Stimulated activated CD8-positive, alpha-beta memory T cell treated with anti-CD3 and anti-CD28 coated beads, Interleukin-7, amount 100 ng/mL, for 24 hours (primary cell): Measurements from ENCODE around the gene KLC1.
"Not testable (repeated sequence)": the region's sequence is repeated elsewhere in the genome, so short reads cannot be mapped to it uniquely, and the experiment has no call there.

Experiments
- DNase-seq: peaks from one replicate; pipeline ENCODE4 v3.0.0-alpha.2; 2020; ENCODE audit warnings: low read depth

The KLC1 gene

DNA sequence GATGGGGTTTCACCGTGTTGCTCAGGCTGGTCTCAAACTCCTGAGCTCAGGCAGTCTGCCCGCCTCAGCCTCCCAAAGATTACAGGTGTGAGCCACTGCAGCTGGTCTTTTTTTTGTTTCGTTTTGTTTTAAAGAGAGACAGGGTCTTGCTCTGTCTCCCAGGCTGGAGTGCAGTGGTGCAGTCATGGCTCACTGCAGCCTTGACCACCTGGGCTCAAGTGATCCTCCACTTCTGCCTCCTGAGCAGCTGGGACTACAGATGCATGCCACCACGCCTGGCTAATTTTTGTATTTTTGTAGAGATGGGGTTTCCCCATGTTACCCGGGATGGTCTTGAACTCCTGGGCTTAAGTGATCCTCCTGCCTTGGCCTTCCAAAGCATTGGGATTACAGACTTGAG, 62.6 kb downstream of the KLC1 start:
- not testable (repeated sequence) for DNase-seq

DNA sequence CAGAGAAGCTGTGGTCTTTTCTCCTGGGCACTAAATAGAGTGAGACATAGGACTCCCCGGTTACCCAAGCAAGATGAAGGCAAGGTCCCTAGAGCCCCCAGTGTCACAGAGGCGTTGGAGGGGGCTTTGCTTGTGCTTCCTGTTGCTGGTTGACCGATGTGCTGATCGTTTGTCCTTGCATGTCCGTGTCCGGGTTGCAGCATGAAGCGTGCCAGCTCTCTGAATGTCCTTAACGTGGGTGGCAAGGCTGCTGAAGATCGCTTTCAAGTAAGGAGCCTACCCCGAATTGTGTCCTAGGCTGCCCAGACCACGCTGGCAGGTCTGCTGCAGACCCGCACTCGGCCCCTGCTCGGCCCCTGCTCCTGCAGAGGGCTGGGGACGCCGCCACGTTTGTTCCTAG, 63.1 kb downstream of the KLC1 start:
- DNase-seq = no peak

DNA sequence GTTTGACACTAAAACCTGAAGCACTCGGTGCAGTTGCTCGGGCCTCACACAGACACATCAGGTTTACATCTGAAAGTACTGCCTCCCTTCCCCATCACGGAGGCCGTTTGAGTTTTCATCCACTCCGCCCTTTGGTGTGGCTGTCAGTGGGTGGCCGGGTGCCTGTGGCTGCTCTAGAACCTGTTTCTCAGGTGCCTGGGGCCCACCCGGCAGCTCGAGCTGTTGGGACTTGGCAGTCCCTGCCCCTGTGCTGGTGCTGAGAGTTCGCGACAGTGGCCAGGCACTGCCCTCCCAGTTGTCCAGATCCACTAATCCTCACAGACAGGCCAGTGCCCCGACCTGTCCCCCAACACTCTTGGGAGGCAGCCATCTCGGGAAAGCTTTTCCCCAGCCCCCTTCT, 63.9 kb downstream of the KLC1 start:
- DNase-seq = no peak

DNA sequence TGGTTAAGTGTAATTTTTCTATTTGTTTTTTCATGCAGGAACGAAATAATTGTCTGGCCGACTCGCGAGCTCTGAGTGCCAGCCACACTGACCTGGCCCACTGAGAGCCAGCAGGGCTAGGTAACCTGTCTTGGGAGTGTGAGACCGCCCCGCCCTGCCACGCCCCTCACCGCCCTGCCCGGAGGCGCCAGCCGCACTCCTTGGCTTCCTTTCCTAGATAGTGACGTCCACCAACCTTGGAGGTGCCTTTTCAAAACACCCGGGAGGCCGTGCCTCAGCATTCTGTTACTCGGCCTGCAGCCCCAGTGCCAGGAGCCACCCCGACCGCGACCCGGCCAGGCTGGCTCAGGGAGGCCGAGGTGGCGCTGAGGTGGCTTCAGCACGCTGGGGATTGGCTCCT, 64.5 kb downstream of the KLC1 start:
- no peak for DNase-seq

DNA sequence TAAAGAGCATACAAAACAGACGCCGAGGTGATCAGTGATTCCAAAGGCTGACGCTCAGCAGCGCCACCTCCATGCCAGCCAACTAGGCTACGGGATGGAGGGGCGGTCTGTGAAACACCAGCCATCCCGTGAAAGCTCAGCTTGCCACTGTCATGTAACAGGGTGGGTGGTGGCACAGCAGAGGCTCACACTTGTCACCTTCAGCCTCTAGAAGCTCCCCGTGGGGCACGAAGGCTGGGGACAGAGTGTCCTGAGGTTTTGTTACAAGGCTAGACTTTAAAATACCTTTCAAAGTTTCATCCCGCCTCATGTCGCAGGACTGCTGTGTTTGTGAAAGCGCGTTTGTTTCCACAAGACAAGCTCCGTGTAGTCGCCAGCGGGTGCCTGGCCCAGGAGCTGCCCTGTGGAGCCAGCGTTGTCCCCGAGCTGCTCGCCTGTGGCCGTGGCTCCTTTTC, 65.6 kb downstream of the KLC1 start:
- DNase-seq = no peak

DNA sequence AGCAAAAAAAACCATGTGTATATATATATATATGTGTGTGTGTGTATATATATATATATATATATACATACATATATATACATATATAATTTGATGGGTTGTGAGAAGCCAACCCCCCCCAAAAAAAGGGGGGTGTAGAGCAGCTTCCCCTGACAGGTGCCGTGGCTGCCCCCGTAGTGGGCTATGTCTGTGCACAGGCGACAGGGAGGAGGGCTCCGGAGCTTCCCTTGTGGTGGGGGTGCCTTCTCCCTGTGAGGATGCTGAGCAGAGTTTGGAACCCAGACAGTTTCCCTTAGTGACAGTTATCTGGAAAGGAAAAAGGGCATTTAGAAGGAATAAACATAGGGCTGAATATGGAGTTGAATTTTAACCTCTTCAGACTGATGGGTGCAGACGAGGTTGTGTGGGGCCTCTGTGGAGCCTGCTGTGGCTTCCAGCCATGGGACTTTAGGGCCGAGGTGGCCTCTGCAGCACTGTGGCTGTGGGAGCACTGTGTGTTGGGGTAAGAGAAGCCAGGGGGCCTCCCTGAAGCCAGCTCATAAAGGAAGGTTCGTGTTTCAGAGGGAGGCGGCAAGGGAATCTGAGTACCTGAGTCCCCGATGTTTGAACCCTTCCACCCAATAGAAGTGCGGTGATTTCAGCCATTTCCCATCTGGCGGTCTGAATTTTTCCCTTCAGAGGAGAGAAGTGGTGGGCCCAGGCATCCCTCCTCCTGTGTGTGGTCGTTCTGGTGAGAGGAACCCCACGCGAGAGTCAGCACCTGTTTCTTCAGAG, 66.5 kb downstream of the KLC1 start:
- no peak for DNase-seq

GRCh38 chr14:103696070-103696402, 67.0 kb downstream of the KLC1 start:
- DNase-seq = no peak

- no peak for DNase-seq
Measured at GRCh38 chr14:103696466-103697071, 67.6 kb downstream of the KLC1 start.

GRCh38 chr14:103697206-103697602, 68.2 kb downstream of the KLC1 start:
- DNase-seq = no peak

DNA sequence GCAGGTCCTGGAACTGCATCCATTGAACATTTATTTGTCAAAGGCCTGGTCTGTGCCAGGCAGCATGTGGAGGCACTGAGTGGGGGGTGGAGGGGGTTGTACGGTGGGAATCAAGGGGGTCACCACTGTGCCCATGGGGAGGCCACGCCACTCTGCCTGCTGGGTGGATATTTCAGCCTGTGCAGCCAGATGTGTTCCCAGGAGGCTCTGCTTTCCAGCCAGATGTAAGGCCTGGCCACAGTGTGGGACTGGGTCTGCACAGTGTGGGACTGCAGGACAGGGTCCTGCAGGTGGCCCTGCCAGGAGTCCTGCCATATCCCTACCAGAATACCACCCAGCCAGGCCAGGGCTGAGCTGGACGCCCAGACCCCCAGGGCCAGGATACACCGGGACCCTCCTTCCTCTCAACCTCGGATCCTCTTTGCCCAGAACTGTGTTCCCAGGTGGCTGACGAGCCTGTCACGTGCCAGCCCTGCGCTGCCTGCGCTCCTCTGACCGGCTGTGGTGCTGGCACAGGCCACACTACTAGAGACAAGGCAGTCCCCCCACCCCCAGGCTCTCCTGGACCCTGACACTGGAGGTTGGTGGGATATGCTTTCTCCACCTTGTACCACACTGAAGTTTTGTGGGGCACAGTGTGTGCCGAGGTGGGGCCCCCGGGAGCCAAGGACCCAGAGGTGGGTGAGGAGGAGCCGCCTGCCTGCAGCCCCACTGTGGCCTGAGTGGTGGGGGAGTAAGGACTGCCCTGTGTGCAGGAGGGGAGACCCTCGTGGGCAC, 68.8 kb downstream of the KLC1 start:
- no peak for DNase-seq

DNA sequence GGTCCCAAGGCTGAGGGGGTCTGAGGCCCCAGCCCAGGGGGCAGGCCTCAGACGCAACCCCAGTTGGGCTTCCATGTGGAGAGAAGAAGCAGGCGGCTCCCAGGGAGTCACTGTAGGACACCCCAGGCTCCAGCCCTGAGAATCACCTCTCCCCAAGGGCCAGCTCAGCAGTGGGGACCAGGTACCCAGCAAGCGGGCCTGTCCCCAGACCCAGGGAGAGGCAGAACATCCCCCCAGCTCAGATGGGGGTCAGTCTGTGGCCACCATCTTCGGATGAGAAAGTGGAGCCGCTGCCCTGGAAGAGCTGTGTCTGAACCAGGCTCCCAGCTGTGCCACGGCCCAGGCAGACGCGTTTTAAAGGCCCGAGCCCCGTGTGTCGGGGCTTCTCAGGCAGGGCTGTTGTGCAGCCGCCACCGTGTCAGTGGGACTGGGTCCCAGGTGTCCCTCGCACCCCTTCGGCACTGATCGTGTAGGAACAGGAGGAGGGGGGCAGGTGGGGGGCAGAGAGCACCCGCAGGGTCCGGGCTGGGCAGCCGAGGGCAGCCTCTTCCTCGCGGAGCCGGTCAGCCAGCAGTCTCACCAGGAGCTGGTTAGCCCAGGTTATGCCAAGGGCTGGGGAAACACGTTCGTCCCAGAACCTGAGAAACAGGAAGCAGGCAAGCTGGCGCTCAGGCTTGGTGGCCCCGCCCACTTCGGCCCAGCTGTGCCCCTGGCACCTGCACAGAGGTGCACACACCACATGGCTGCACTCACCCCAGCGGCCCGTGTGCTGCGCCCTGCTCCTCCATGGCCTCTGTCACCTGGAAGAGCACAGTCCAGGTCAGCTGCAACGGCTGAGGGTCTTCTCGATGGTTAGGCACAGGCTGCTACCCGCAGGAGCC, 69.6 kb downstream of the KLC1 start:
- no peak for DNase-seq

GRCh38 chr14:103699261-103699661, 70.2 kb downstream of the KLC1 start:
- no peak for DNase-seq

DNA sequence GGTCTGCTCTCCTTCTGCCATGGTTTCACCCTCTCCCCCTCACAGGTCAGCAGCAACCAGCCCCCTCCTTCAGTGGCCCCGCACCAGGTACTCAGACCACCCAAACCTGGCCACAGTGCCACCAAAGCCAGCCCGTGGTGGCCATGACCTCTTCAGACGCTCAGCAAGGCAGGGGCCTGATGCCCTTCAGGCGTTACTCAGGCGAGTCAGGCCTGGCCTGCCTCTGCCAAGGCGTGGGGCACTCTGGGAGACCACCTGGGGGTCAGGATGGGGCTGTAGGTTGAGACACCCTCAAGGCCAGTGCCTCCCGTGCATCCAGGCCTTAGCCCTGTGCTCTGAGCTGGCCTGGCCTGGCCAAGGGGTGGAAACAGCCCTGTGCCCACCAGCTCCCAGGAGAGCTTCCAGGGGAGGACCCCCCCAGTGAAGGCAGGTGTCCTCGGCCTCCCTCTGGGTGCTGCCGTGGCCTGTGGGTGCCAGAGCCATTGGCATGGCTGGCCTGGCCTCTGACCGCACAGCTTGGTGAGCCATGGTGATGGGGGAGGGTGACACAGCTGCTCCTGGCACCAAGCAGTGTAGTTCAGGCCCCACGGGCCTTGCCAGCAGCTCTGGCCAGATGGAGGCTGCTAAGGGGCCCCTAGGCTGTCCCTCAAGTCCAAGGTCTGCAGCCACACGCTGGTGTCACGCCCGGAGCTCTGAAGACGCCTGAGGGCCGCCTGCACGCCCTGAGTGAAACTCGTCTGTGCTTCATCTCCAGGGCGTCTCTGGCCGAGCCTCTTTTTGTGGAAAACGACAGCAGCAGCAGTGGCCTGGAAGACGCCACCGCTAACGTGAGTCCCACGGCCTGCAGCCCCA, 71.1 kb downstream of the KLC1 start:
- DNase-seq = no peak

- DNase-seq = no peak
Measured at GRCh38 chr14:103700753-103701490, 71.9 kb downstream of the KLC1 start.

DNA sequence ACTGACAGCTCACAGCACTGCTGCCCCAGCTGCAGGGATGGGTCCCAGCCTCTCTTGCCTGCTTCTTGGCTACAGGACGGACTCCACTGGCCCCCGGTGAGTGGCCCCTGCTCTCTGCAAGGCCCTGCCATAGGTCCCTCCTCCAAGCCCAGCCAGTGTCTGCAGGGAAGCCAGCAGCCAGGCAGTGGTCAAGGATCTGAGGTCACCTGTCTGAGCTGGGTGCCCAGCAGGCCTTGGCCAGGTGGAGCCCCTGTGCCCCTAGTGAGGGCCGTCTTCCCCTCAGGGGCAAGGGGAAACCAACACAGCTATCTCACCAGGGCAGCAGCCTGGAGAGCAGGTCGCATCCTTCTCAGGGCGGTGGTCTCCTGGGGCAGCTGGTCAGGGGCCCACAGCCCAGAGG, 73.1 kb downstream of the KLC1 start:
- DNase-seq = no peak

DNA sequence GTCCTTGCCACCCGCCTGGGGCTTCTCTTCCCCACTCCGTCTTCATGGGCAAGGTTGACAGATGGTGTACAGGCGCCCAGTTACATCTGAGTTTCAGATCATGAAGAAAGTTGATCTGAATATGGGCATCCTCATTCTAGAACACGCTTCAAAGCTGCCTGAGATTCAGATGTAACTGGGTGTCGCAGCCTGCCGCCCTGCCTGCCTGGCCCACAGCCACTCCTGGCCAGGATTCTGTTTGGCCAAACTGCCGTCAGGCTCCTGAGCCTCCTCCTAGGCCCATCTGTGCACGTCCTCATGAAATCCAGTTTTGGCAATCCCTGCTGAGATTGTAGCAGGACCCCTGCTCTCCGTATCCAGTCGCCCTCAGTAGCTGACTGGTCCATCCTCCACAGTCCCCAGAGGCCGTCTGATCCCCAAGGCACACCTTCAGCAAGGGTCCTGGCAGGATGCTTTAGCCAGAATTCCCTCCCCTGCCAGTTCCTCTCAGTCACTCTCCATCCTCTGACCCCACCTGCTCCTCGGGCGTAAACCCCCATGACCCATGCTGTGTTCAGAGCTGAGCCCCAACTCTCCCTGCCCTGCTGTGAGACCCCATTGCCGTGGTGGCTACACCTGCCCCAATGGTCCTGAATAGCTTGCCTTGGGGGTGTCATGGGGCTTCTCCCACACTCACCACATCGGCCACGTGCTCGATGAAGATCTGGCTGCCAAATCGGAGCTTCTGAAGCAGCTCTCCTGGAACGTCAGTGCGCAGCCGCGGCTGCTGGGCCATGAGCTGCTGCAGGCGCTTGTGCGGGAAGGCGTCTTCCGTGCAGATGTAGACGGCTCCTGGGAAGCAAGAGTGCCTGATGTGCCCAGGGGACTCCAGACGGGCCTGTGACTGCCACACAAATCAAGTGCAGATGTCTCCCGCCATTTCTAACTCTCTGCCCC, 73.8 kb downstream of the KLC1 start:
- no peak for DNase-seq

DNA sequence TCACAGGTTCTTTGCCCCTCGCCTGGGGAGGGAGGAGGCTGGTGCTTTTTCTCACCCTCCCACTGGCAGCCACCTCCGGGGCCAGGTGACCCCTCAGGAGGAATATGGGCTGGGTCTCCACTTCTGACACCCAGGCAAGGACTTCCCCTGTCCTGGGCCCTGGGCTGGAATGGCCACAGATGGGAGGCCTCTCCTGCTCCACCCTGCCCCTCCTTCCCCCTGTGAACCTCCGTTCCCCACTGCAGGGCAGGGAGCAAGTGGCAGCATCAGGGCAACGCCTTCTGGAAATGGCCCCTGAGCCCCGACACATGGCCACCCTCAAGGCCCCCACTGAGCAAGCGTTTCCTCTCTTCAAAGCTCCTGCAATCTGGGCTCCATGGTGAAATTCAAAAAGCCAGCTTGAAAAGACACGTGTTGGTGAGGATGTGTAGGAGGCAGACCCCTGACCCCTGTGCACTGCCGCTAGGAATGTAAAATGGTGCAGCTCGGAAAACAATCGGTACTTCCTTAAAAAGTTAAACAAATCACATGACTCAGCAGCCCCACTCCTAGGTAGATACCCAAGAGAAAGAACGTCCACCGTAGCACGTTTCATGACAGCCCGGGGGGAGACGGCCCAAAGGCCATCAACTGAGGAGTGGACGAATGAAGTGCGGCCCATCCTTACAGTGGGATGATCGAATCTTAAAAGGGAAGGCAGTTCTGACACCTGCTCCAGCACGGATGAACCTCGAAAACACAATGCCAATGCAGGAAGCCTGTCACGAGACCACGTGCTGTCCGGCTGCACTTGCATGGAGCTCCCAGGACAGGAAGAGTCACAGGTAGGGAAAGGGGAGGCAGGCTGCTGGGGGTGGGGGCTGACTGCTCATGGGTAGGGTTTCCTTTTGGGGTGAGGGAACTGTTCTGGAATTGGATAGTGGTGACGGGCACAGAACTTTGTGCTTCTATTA, 74.7 kb downstream of the KLC1 start:
- DNase-seq = no peak

DNA sequence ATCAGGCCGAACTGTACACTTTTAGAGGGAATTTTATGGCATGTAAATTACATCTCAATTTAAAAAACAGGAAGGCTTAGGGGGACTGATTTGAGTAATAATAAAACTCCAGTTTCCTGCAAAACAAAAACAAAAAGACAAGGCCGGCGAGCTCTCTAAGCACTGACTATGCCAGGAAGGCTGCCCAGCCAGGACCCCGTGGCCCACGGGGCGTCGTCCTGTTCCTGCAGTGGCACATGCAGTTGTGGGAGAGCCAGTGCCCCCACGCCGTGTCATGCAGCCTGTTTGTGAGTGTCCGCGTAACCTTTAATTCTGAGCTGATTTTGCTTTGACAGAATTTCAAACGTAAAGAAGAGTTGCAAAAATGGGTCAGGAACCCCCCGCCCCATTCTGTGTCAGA, 75.7 kb downstream of the KLC1 start:
- no peak for DNase-seq
